NOMO-1 (cell line): ENCODE measurements around the gene ETS1.
A peak's percentile ranks its signal among the peaks of the same experiment; 100 is the strongest.

Experiments used
- DNase-seq, 2 experiments: peaks; one replicate each; lab custom pipeline; 2025; ENCODE audit not compliant: unreplicated experiment in 2 of 2; lab: John Stamatoyannopoulos, UW

The ETS1 gene

GRCh38 chr11:128573638-128574037 is 13.7 kb downstream of the ETS1 start:
- no peak for DNase-seq

- DNase-seq: no peak
These were observed 14.4 kb downstream of the ETS1 start for GRCh38 chr11:128572965-128573364.

- no peak for DNase-seq
These were observed 16.7 kb downstream of the ETS1 start for GRCh38 chr11:128570632-128571031.

DNA sequence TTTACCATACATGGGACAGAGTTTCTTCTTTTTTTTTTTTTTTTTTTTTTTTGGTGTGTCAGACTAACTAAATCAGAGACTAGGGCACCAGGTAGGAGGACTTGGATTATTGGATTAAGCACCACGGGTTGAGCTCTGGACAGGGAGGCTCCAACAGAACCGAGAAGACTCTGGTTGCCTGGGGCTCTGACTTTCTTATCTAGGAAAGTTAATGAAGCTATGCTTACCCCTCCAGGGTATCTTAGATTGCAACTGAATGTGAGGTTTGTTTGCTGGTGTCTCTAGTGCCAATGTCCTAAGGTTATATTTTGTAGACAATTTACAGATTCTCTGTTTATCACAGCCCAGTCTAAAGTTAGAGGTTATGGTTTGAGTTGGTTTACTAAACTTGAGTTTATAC is 18.1 kb downstream of the ETS1 start:
- DNase-seq: no peak

- DNase-seq: no peak
These were observed 19.1 kb downstream of the ETS1 start for GRCh38 chr11:128568166-128568778.

DNA sequence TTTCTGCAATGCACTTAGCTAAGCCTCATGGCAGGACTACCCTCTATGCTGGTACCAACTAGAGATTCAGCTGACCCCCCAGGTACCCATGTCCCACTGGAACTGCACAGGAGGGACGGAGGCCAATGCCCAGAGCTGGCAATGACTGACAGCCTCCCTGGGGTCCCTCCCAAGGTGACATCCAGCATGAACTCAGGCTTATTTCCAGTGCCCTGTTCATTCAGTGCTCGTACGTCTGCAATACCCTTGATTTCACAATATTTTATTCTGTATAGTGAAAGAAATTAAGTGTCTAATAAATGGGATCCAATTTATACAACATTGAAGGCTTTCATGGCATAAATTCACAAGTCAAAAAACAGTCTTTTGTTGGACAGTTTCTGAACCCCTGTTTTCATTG is 20.2 kb downstream of the ETS1 start:
- DNase-seq: peak in 1 of 2 experiments; percentile 25

GRCh38 chr11:128565881-128566280 is 21.5 kb downstream of the ETS1 start:
- DNase-seq: peak; percentile 90 to 98

- no peak for DNase-seq
These were observed 22.6 kb downstream of the ETS1 start for GRCh38 chr11:128564642-128565245.

DNA sequence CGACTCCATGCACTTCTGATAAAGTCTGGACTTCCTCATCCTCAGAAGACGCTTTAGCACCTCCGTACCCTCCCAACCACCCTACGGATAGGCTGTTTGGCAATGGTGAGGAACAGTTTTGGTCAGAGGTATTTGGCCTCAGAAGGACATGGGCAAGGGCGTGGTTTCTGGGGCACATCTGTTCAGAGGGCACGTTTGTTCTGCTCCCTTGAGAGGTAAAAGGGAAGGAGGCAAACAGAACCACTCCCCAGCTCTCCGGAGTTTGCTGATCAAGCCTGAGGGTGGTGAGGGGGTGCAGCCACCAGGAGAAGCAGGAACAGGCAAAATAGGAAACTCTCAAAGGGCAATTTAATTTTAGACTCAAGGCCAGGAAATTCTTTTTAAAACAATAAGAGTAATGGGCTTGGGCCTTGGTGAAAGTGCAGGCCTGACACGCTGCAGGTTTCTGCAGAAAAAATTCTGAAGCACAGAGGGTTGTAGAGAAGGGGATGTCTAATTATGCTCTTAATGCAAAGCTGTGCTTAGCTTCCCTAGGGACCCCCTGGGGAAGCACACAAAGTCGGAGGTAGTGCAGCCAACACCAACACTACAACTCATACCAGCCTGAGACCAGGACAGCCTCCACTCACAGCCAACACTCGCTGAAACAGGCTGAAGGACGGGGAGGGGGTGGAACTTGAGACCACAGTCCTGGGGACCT is 23.3 kb downstream of the ETS1 start:
- DNase-seq: peak; percentile 40 to 70

DNA sequence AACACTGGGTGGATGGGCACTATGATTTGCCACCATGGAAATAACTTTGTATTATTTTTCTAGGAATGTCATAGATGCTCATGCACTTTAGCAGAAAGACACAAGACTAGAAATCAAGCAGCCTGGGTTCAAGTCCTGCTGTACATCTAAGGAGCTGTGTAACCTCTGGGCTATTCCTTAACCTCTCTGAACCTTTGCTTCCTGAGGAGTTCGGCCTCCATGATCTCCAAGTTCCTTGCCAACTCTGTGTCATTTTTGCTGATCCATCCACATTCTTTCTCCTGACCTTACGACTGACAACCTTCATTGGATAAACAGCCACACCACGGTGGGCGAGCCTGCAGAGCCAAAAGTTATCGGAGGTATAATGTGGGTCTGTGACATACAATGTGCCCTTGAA is 24.1 kb downstream of the ETS1 start:
- DNase-seq: no peak

DNA sequence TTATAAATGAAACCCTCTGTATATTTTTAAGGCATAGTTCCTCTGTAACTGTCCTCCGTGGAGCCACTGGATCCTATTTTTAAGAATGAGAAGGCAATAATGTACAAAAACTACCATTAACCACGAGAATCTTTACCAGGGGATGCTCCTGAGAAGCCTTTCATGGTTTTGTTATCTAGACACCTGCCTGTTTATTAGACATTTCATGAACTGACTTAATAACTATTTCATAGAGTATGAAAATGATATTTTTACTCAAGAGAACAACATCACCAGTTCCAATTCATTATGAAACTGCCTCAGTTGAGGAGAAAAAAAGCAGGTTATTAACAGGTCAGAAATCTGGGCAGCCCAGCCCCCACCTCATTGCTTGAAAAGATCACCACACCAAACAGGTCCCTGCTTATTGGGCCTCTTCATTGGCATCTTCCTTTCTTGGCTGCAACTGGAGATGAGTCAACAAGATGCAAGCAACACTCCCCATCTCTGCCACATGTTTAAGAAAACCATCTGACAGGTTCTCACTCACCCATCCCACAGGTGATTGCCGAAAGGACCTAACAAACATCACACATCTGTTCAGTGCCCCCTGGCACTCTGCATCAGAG is 27.8 kb downstream of the ETS1 start:
- no peak for DNase-seq

DNA sequence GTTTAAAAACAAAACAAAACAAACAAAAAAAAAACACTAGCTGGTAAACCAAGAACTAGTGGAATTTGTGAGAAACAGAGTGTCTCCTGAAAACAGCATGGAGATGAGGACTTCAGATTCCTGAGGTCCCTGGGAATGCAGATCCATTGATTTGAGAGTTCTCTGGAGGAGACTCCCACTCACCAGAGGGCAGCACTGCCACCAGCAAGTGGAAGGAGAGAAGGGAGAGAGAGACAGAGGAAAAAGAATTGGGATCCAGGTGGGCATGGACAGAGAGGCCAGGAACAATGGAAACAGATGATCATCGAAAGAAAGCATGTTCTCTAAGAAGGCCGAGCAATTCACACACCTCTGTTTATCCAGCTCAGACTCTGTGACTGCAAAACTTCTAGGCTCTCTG is 31.8 kb downstream of the ETS1 start:
- DNase-seq: no peak

DNA sequence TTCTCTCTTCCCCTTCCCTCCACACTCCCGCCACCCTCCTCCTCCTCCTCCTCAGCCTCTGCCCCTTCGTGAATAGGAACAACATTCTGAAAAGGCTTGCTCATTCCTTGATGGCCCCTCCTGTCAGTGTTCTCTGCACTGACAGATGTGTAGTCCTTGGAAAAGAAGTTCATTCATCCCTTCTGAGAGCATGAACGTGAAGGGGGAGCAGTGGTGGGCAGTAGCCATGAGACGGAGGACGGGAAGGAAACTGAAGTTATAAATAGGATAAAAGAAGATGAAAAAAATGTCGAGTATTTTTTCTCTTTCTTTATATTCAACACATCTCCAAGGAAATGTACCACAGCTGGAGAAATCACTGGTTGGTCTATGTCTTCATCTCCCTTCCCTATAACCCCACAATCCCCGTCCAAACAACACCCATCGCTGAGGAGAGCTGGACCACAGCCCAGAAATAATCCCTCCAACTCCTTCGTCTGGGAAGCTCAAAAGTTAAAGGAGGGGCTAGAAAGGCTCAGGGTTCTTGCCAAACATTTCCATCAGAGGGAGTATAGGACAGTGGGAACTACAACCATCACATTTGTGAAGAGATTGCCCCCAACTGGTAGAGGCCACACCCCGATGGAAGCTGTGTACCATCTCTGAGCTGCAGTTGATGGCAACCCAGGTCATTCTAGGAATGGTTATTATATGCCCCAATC is 33.5 kb downstream of the ETS1 start:
- no peak for DNase-seq

- peak; percentile 93 to 97 for DNase-seq
These were observed 34.3 kb downstream of the ETS1 start for GRCh38 chr11:128552783-128553661.

GRCh38 chr11:128551611-128552335 is 35.6 kb downstream of the ETS1 start:
- no peak for DNase-seq

DNA sequence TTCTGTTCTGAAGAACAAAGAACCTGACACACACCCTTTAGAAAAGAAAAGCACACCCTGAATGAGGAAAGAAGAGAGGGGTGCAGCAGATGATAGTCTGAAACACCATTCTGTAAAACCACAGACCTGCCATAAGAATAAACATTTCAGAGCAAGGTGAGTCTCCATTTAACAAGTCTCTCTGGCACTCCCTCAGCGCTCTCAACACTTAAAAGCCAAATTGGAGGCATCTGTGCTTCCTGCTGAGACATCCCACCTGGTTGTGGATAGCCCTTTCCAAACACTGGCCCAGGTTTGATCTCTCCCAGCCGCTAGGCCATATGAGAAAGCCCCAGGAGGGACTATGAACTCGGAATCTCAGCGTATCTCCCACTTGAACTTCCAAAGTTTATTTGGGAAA is 36.3 kb downstream of the ETS1 start:
- DNase-seq: no peak

GRCh38 chr11:128550261-128550821 is 37.0 kb downstream of the ETS1 start:
- DNase-seq: no peak

DNA sequence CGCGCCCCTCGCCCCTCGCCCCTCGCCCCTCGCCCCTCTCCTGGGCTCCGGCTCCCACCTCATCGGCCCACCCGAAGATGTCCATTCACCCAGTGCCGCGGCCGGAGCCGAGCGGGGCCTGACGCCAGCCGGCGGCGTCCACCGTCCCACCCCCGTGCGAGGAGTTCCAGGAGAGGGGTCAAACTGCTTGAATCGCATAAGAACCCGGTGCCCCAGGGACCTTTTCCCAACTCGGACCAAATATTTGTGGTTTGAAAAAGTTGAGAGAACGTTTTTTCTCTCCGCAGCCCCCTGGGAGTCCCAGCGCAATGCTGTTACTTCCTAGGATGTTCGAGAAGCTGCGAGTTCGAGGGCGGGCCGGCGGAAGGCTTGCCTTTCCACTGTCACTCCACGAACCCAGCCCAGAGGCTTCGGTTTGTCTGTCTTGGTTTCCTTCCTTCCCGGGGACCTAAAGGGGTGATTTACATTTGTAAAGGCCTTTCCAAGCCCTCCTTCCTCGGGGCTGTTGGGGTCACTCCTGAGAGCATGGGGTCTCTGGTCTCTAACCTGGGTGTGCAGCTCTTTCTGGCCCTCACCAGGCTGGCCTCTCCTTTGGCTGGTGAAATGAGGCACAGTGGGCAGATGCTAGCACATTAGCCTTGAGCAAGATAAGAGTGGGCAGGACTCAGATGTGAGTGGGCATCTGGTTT is 38.0 kb downstream of the ETS1 start:
- no peak for DNase-seq
